ENCODE measurements around the gene LINC01488. TPM values are rescaled to one million over a fixed set of nuclear protein-coding genes. Genes with fewer than 3 reads are reported as not detected.
A peak's percentile ranks its signal among the peaks of the same experiment; 100 is the strongest.

LINC01488 gene
- total RNA-seq, 6 donors from 2014 or later = not detected

DNA sequence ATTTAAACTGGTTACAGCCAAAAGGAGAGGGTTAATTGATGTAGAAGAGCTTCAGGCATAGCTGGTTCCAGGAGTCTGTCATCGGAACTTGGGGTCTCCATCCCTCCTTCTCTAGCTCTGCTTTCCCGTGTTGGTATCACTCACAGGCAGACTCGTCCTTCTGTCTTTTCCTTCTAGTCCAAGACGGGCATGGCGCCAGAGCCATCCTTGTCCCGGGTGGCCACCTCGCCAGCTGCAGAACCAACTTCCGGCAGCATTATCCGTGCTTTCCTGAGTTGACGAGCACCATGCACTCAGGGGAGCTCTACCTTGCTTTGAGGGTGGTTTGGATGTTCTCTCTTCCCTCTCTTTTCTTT is 14.7 kb downstream of the LINC01488 start:
- Histone ChIP-seq H3K27me3 (no peaks in the 10 kb centered on the region), H3K9me3 (no peaks in the 10 kb centered on the region), H3K27ac (peak overlapping the region in 3 of 4 donors; percentile 63 to 79 (median 76)), H3K4me1 (peaks cover 28 to 44% (median 37%) of the 10 kb centered on the region in 4 donors), H3K36me3 (no peaks in the 10 kb centered on the region), H3K4me3 (no peak overlapping the region)
- no peak for ATAC-seq (ENCODE audit: low FRiP score in 2 of 2)
- DNase-seq = peak in 1 of 2 donors; percentile 39
- no peak for TF ChIP-seq EP300 (IDR thresholded peaks at IDR 0.05)
- no peak for TF ChIP-seq POLR2AphosphoS5 (IDR thresholded peaks at IDR 0.05)
- TF ChIP-seq POLR2A (IDR thresholded peaks at IDR 0.05) = no peak
- TF ChIP-seq, protein P1, sequence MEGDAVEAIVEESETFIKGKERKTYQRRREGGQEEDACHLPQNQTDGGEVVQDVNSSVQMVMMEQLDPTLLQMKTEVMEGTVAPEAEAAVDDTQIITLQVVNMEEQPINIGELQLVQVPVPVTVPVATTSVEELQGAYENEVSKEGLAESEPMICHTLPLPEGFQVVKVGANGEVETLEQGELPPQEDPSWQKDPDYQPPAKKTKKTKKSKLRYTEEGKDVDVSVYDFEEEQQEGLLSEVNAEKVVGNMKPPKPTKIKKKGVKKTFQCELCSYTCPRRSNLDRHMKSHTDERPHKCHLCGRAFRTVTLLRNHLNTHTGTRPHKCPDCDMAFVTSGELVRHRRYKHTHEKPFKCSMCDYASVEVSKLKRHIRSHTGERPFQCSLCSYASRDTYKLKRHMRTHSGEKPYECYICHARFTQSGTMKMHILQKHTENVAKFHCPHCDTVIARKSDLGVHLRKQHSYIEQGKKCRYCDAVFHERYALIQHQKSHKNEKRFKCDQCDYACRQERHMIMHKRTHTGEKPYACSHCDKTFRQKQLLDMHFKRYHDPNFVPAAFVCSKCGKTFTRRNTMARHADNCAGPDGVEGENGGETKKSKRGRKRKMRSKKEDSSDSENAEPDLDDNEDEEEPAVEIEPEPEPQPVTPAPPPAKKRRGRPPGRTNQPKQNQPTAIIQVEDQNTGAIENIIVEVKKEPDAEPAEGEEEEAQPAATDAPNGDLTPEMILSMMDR (IDR thresholded peaks at IDR 0.05) = no peak
- WGBS, 2 donors = 83 to 86% methylated on average over 10 of the region's 10 CpGs

DNA sequence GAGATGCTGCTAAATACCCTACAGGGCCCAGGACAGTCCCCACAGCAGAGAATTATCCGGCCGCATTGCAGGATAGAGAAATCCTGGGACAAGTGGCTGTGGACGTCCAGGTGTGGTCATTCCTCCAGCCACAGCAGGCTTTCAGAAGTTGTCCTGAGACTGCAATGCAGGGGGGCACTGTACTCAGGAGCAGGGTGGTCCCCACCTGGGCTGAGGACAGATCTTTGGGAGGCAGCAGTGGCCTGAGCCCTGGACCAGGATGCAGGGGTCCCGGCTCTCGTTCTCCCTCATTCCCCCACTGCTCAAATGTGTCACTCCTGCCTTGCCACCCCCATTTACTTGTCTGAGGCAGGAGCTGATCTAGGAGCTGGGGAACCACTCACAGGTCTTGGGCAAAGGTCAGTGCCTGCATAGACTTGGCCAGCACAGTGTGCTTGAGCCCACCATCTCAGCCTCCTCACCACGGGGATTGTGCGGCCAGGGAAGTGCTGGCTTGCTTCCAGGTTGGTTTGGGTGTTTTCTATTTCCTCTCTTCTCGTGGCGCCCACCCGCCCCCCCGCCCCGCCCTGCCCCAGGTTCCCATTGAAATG is 15.3 kb downstream of the LINC01488 start:
- peaks cover 28 to 44% (median 37%) of the 10 kb centered on the region in 4 donors for H3K4me1 ChIP-seq
- no peak overlapping the region for H3K4me3 ChIP-seq
- H3K27ac ChIP-seq = peak overlapping the region; percentile 63 to 79 (median 72)
- ATAC-seq (ENCODE audit: low FRiP score in 2 of 2) = peak; percentile 18 to 24
- H3K9me3 ChIP-seq = no peaks in the 10 kb centered on the region
- H3K27me3 ChIP-seq = no peaks in the 10 kb centered on the region
- DNase-seq = peak in 1 of 2 donors; percentile 40
- 34 to 48% methylated on average over 3 to 12 of the region's 12 CpGs for WGBS, 2 donors
- no peaks in the 10 kb centered on the region for H3K36me3 ChIP-seq
- TF ChIP-seq POLR2A (IDR thresholded peaks at IDR 0.05) (no peak), EP300 (IDR thresholded peaks at IDR 0.05) (no peak), POLR2AphosphoS5 (IDR thresholded peaks at IDR 0.05) (no peak)
- TF ChIP-seq, protein P1 (IDR thresholded peaks at IDR 0.05) = no peak

- peak overlapping the region; percentile 63 to 79 (median 72) for H3K27ac ChIP-seq
- WGBS, 2 donors = 17 to 37% methylated on average over 1 to 18 of the region's 19 CpGs
These were observed 15.8 kb downstream of the LINC01488 start for GRCh38 chr11:69497221-69497787.

GRCh38 chr11:69498614-69499175 is 17.2 kb downstream of the LINC01488 start:
- Histone ChIP-seq H3K9me3 (no peaks in the 10 kb centered on the region), H3K4me1 (peaks cover 28 to 44% (median 36%) of the 10 kb centered on the region in 4 donors), H3K27ac (no peak overlapping the region), H3K27me3 (no peaks in the 10 kb centered on the region), H3K4me3 (no peak overlapping the region), H3K36me3 (no peaks in the 10 kb centered on the region)
- ATAC-seq (ENCODE audit: low FRiP score in 2 of 2) = no peak
- TF ChIP-seq EP300 (IDR thresholded peaks at IDR 0.05) = no peak
- no peak for TF ChIP-seq POLR2A (IDR thresholded peaks at IDR 0.05)
- TF ChIP-seq POLR2AphosphoS5 (IDR thresholded peaks at IDR 0.05) = no peak
- TF ChIP-seq, protein P1 (IDR thresholded peaks at IDR 0.05) = no peak
- DNase-seq = no peak
- WGBS, 2 donors = 90 to 94% methylated on average over 7 of the region's 7 CpGs

More at GRCh38 chr11:69497221-69497787, 15.8 kb downstream of the LINC01488 start:
- peak; percentile 93 to 94 for ATAC-seq (ENCODE audit: low FRiP score in 2 of 2)
- TF ChIP-seq POLR2AphosphoS5 (IDR thresholded peaks at IDR 0.05) (peak; percentile 32 to 48), EP300 (IDR thresholded peaks at IDR 0.05) (no peak)
- Histone ChIP-seq H3K27me3 (no peaks in the 10 kb centered on the region), H3K4me1 (peaks cover 28 to 44% (median 37%) of the 10 kb centered on the region in 4 donors), H3K9me3 (no peaks in the 10 kb centered on the region), H3K36me3 (no peaks in the 10 kb centered on the region), H3K4me3 (no peak overlapping the region)
- DNase-seq = peak; percentile 79 to 91

GRCh38 chr11:69499186-69499917 is 17.9 kb downstream of the LINC01488 start:
- Histone ChIP-seq H3K4me1 (peaks cover 28 to 40% (median 33%) of the 10 kb centered on the region in 4 donors), H3K4me3 (no peak overlapping the region), H3K27ac (no peak overlapping the region), H3K36me3 (no peaks in the 10 kb centered on the region), H3K9me3 (no peaks in the 10 kb centered on the region), H3K27me3 (no peaks in the 10 kb centered on the region)
- DNase-seq (peak in 1 of 2 donors; percentile 32), ATAC-seq (ENCODE audit: low FRiP score in 2 of 2) (no peak)
- 57 to 75% methylated on average over 12 to 13 of the region's 13 CpGs for WGBS, 2 donors
- no peak for TF ChIP-seq EP300 (IDR thresholded peaks at IDR 0.05)
- TF ChIP-seq, protein P1 (IDR thresholded peaks at IDR 0.05) = no peak
- no peak for TF ChIP-seq POLR2AphosphoS5 (IDR thresholded peaks at IDR 0.05)
- no peak for TF ChIP-seq POLR2A (IDR thresholded peaks at IDR 0.05)

Data from upper lobe of left lung (tissue), 6 donors.